GM18867 (cell line): ENCODE data around the gene SETBP1.

Source experiments
- ATAC-seq: cut with Tn5 transposase; IDR thresholded peaks from one replicate; pipeline ENCODE4 v1.9.1; 2021; ENCODE audit warnings: mild to moderate bottlenecking, moderate library complexity; ENCODE audit not compliant: unreplicated experiment

The SETBP1 gene

GRCh38 chr18:44702594-44702993 lies 21.9 kb downstream of the SETBP1 start:
- no peak for ATAC-seq

- ATAC-seq = no peak
Observed at GRCh38 chr18:44704135-44704789, 23.6 kb downstream of the SETBP1 start.

GRCh38 chr18:44705075-44705675 lies 24.5 kb downstream of the SETBP1 start:
- no peak for ATAC-seq

- no peak for ATAC-seq
Observed at GRCh38 chr18:44708451-44709083, 27.9 kb downstream of the SETBP1 start.

- ATAC-seq = peak; percentile 94
Observed at GRCh38 chr18:44709307-44710126, 28.8 kb downstream of the SETBP1 start.

- ATAC-seq = no peak
Observed at GRCh38 chr18:44710931-44711330, 30.2 kb downstream of the SETBP1 start.

- ATAC-seq = no peak
Observed at GRCh38 chr18:44712025-44712424, 31.3 kb downstream of the SETBP1 start.

- ATAC-seq = no peak
Observed at GRCh38 chr18:44713435-44713834, 32.7 kb downstream of the SETBP1 start.

- no peak for ATAC-seq
Observed at GRCh38 chr18:44714376-44714775, 33.7 kb downstream of the SETBP1 start.

GRCh38 chr18:44715245-44715644 lies 34.6 kb downstream of the SETBP1 start:
- ATAC-seq = no peak

GRCh38 chr18:44715842-44716241 lies 35.2 kb downstream of the SETBP1 start:
- ATAC-seq = no peak

- peak; percentile 37 for ATAC-seq
Observed at GRCh38 chr18:44716697-44717163, 36.0 kb downstream of the SETBP1 start.

- ATAC-seq = no peak
Observed at GRCh38 chr18:44719519-44720060, 38.9 kb downstream of the SETBP1 start.

- peak; percentile 46 for ATAC-seq
Observed at GRCh38 chr18:44721748-44722147, 41.1 kb downstream of the SETBP1 start.

- peak; percentile 47 for ATAC-seq
Observed at GRCh38 chr18:44723411-44723810, 42.7 kb downstream of the SETBP1 start.

GRCh38 chr18:44724105-44724778 lies 43.6 kb downstream of the SETBP1 start:
- ATAC-seq = no peak

- peak; percentile 42 for ATAC-seq
Observed at GRCh38 chr18:44725300-44726058, 44.8 kb downstream of the SETBP1 start.

- no peak for ATAC-seq
Observed at GRCh38 chr18:44726059-44726421, 45.4 kb downstream of the SETBP1 start.

GRCh38 chr18:44727291-44727690 lies 46.6 kb downstream of the SETBP1 start:
- no peak for ATAC-seq

- peak; percentile 48 for ATAC-seq
Observed at GRCh38 chr18:44729631-44730101, 49.0 kb downstream of the SETBP1 start.
